HG02678 (cell line): ENCODE results near the gene PLEKHH3.
"Not testable (repeated sequence)": the region's sequence is repeated elsewhere in the genome, so short reads cannot be mapped to it uniquely, and the experiment has no call there.

Source experiments
- ATAC-seq: cut with Tn5 transposase; IDR thresholded peaks from one replicate; pipeline ENCODE4 v1.9.1; 2021; ENCODE audit warnings: mild to moderate bottlenecking, moderate library complexity; ENCODE audit not compliant: unreplicated experiment

PLEKHH3 gene

GRCh38 chr17:42672038-42672437, 4.8 kb downstream of the PLEKHH3 start:
- ATAC-seq = no peak

- no peak for ATAC-seq
These were observed 5.8 kb downstream of the PLEKHH3 start for GRCh38 chr17:42670789-42671657.

GRCh38 chr17:42669977-42670788, 6.6 kb downstream of the PLEKHH3 start:
- no peak for ATAC-seq

DNA sequence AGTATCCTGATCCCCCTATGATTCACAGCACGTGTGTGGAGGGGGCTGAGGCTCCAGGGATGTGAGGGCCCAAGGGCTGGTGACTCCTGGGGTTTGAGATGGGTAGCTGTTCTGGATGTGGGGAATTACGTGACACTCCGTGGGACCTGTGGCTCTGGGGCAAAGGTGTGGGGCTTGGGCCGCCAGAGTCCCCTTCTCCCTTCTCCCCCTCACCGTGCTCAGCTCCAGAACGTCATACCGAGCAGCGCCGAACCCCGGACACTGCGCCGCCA, 7.2 kb downstream of the PLEKHH3 start:
- no peak for ATAC-seq

GRCh38 chr17:42667088-42667951, 9.5 kb downstream of the PLEKHH3 start:
- ATAC-seq = no peak

- ATAC-seq = not testable (repeated sequence)
These were observed 10.7 kb downstream of the PLEKHH3 start for GRCh38 chr17:42666126-42666525.

GRCh38 chr17:42665581-42666001, 11.2 kb downstream of the PLEKHH3 start:
- no peak for ATAC-seq

- ATAC-seq = no peak
These were observed 16.0 kb downstream of the PLEKHH3 start for GRCh38 chr17:42660692-42661345.

DNA sequence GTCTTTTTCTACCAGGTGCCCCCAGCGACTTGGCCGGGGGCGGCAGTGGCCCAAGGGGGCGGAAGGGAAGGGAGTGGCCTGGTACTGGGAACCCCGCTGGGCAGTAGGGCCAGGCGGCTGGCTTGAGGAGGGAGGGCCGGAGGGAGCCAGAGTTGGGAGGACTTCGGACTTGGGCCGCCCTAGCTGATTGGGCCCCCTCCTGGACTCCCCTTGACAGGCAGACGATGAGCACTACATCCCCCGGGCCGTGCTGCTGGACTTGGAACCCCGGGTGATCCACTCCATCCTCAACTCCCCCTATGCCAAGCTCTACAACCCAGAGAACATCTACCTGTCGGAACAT, 16.9 kb downstream of the PLEKHH3 start:
- not testable (repeated sequence) for ATAC-seq

GRCh38 chr17:42659079-42659931, 17.5 kb downstream of the PLEKHH3 start, which contains the start of gene TUBG2:
TUBG2 (plus strand) TSS chr17:42659284; CDS start chr17:42659504, 220 bp downstream.
- peak; percentile 58 for ATAC-seq

DNA sequence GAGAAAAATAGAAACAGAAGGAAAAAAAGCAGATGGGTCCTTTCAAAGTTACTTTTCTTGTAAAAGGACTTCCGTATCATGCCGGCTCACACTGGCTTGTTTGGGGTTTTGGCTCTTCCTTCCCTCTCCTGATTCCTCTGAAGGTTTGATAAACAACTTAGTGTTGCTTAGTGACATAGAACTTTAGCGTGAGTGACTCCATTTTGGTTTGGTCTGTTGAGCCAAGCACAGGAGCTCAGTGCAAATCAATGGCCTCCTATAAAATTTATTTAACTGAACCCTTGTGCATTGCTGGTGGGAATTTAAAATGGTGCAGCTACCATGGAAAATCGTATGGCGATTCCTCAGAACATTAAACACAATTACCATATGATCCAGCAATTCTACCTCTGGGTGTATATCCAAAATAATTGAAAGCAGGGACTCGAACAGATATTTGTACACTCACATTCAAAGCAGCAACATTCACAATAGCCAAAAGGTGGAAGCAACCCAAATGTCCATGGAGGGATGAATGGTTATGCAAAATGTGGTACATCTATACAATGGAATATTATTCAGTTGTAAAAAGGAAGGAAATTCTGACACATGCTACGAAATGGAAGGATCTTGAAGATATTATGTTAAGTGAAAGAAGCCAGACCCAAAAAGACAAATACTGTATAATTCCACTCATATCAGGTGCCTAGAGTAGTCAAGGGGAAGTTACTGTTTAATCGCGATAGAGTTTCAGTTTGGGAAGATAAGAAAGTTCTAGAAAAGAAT, 18.8 kb downstream of the PLEKHH3 start:
- ATAC-seq = no peak

- no peak for ATAC-seq
These were observed 21.3 kb downstream of the PLEKHH3 start for GRCh38 chr17:42655528-42655927.

DNA sequence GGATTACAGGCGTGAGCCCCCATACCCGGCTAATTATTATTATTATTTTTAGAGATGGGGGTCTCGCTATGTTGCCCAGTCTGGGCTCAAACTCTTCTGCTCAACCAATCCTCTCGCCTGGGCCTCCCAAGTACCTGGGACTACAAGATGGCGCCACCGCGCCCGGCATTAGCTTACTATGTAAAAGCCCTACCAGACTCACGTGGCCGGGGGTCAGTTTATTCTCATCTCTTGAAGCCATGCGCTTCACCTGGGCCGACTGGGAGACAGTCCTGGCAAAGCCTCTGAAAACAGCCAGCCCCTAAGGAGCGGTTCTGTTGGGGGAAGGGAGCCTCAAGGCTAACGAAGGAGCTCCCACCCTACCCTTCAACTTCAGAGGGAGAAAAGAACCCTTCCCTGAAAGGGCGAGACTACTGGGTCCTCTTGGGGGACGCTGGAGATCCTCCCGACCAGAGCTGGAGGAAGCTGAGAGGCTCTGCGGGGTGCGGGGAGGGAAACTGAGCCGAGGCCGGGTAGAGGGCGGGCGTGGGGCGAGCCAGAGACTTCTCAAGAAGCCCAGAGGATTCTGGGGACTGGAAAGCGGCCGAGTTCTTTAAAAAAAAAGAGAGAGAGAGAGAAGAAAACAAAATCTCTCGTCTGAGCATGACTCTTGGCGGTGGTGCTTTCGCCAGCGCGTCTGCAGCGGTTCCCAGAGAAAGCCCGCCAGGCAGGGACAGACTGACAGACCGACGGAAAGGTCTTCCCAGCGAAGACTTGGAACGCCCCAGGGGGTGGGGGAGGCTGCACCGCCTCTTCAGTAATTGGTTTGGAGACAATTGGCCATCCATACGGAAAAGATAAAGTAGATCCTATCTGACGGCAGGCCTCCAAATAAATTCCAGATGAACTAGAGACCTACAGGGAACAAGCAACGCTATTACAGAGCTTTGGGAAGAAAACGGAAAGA, 23.3 kb downstream of the PLEKHH3 start:
- no peak for ATAC-seq

GRCh38 chr17:42651392-42651791, 25.4 kb downstream of the PLEKHH3 start:
- no peak for ATAC-seq

DNA sequence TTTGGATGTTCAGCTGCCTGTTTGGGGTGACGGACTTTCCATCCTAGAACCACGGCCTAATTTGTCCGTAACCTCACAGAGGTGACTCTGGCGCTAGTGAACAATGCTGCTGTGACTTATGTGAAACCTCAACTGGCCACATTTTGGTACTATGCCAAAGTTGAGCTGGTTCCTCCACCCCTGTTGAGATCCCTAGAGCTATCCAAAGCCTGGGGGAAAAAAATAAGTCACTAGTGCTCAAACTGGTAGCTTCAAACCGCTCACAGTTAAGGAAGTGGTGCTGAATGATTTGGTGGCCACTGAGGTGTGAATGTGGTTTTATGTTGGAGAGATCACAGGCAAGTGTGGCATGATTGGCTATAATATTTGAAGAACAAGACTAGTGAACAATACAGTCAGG, 29.0 kb downstream of the PLEKHH3 start:
- no peak for ATAC-seq

DNA sequence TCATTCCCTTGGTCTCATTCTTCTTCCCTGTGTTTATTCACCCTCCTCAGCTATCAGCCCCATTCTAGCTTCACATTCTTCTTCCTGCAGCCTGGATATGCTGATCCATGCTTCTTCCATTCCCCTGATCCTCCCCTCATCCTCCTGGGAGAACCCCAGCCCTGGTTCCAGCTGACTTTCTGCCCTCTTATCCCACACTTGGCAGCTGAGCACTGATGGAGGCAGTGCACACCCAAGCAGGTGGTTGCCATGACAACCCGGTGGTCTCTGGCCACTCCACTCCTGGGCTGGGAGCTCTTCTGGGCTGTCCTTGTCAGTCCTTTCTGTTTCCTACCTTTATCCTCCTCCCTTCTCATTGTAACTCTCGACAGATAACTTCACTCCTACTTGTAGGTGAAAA, 34.5 kb downstream of the PLEKHH3 start:
- ATAC-seq = no peak

GRCh38 chr17:42640121-42640520, 36.7 kb downstream of the PLEKHH3 start:
- no peak for ATAC-seq

DNA sequence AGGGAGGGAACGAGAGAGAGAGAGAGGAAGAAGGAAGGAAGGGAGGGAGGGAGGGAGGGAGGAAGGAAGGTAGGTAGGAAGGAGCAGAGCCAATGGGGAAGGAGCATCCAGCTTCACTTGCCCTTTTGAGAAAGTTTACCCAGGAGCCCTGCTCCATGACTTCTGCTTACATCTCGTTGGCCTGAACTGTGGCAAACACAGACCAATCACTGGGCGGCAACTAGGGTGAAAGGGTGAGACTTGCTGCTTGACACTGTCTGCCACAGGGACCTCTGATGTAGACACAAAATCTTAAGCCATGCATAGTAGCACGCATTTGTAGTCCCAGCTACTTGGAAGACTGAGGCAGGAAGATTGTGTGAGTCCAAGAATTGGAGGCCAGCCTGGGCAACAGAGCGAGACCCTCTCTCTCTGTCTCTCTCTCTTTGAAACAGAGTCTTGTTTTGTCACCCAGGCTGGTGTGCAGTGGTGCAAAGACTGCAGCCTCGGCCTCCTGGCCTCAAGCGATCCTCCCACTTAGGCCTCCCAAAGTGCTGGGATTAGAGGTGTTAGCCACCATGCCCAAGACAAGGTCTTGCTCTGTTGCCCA, 37.2 kb downstream of the PLEKHH3 start:
- ATAC-seq = no peak
